Sigmoid colon (tissue), 7 donors: ENCODE measurements around the gene LRP1B. TPM values are rescaled to one million over a fixed set of nuclear protein-coding genes. Genes with fewer than 3 reads are reported as not detected.

Source experiments
- DNase-seq: peaks from one replicate; pipeline ENCODE4 v3.0.0-alpha.2; 2019
- H3K27ac ChIP-seq, 4 donors: fragments of 200-600 bp; sonication (generic); one replicate each; pipeline ENCODE4 v1.5.1; 2016 to 2019; ENCODE audit warnings: mild to moderate bottlenecking in 1 of 4
- H3K27me3 ChIP-seq, 3 donors: fragments of 200-600 bp; sonication (generic); one replicate each; pipeline ENCODE4 v1.5.1; 2019; ENCODE audit warnings: mild to moderate bottlenecking in 1 of 3
- H3K36me3 ChIP-seq, 4 donors: fragments of 200-600 bp; sonication (generic); one replicate each; pipeline ENCODE4 v1.5.1; 2016 to 2019
- H3K4me1 ChIP-seq, 4 donors: fragments of 200-600 bp; sonication (generic); one replicate each; pipeline ENCODE4 v1.5.1; 2017 to 2019
- H3K4me3 ChIP-seq, 4 donors: fragments of 200-600 bp; sonication (generic); one replicate each; pipeline ENCODE4 v1.5.1; 2017 to 2019; ENCODE audit warnings: mild to moderate bottlenecking in 2 of 4, moderate library complexity in 1 of 4
- H3K9me3 ChIP-seq, 4 donors: fragments of 200-600 bp in 3 of 4; sonication (generic) in 3 of 4; one replicate each; pipeline versions ENCODE4 v1.5.1 to v1.6.1; 2013 to 2019
- CTCF ChIP-seq, 4 experiments: fragments of 450-650 bp in 3 of 4; fragments of 200-600 bp in 1 of 4; IDR thresholded peaks; one replicate each; pipeline ENCODE4 v1.5.1; 2016 to 2019; ENCODE audit warnings: antibody characterized with exemption in 4 of 4, mild to moderate bottlenecking in 3 of 4, moderate library complexity in 2 of 4
- EP300 ChIP-seq, 4 donors: sonication (generic); formaldehyde crosslinking; IDR thresholded peaks; one replicate each; pipeline ENCODE4 v1.6.1; 2017; ENCODE audit warnings: antibody characterized with exemption in 4 of 4
- POLR2A ChIP-seq, 2 donors: fragments of 450-650 bp; IDR thresholded peaks; one replicate each; pipeline ENCODE4 v1.6.1; 2016; ENCODE audit warnings: antibody characterized with exemption in 2 of 2, mild to moderate bottlenecking in 2 of 2, moderate library complexity in 2 of 2
- POLR2AphosphoS5 ChIP-seq, 4 donors: sonication (generic); formaldehyde crosslinking; IDR thresholded peaks; one replicate each; pipeline ENCODE4 v1.6.1; 2017; ENCODE audit warnings: antibody characterized with exemption in 4 of 4
- WGBS, 2 donors: extraction: QIAGEN DNeasy Blood & Tissue Kit; methylation state at CpG; one replicate each; pipeline ENCODE4 v1.1.7; 2013; 5-methylcytosine and 5-hydroxymethylcytosine counted together
- intact Hi-C: fragments of 100-400 bp; cut with DNase I; formaldehyde crosslinking; loops from one replicate; pipeline ENCODE4 v1.15.1; 2023
- polyA plus RNA-seq, 3 donors: library from polyadenylated mRNA; stranded (reverse); fragments of 200-250 nt; gene quantifications; one replicate each; pipeline ENCODE4 v1.2.3, GENCODE V29; 2013
- total RNA-seq, 4 donors: library from RNA; depleted of rRNA; stranded (reverse); fragments of >200 nt; gene quantifications; one replicate each; pipeline ENCODE4 v1.1.0, GENCODE V29; 2016
- donor health status: healthy with polysubstance abuse.
- donor health status: Bipolar disorder and iron deficiency.
- donor health status: healthy.

LRP1B gene
- total and polyA plus RNA-seq, 7 donors: 0.06 to 5.1 (median 2.0) TPM; not detected in 1

- intact Hi-C loops: no loop called here
- no peaks in the 10 kb centered on the region for H3K36me3 ChIP-seq
- H3K4me1 ChIP-seq: no peaks in the 10 kb centered on the region
- no peak overlapping the region for H3K27ac ChIP-seq
- WGBS, 2 donors: 38 to 69% methylated on average over 1 of the region's 1 CpG
- no peak overlapping the region for H3K4me3 ChIP-seq
- no peaks in the 10 kb centered on the region for H3K9me3 ChIP-seq
- no peaks in the 10 kb centered on the region for H3K27me3 ChIP-seq
- DNase-seq: no peak
- TF ChIP-seq POLR2A (IDR thresholded peaks at IDR 0.05) (no peak), POLR2AphosphoS5 (IDR thresholded peaks at IDR 0.05) (no peak), CTCF (IDR thresholded peaks at IDR 0.05) (no peak), EP300 (IDR thresholded peaks at IDR 0.05) (no peak)
Measured at GRCh38 chr2:141957827-141958450, 172.9 kb downstream of the LRP1B start.

- no peak for TF ChIP-seq POLR2A (IDR thresholded peaks at IDR 0.05)
- TF ChIP-seq EP300 (IDR thresholded peaks at IDR 0.05): no peak
- no peak for TF ChIP-seq CTCF (IDR thresholded peaks at IDR 0.05)
- no peak for TF ChIP-seq POLR2AphosphoS5 (IDR thresholded peaks at IDR 0.05)
- Histone ChIP-seq H3K9me3 (no peaks in the 10 kb centered on the region), H3K4me3 (no peak overlapping the region), H3K36me3 (no peaks in the 10 kb centered on the region), H3K27ac (no peak overlapping the region), H3K4me1 (no peaks in the 10 kb centered on the region), H3K27me3 (no peaks in the 10 kb centered on the region)
- 29 to 50% methylated on average over 5 of the region's 5 CpGs for WGBS, 2 donors
- DNase-seq: no peak
- intact Hi-C loops: no loop called here
Measured at GRCh38 chr2:141957321-141957720, 173.5 kb downstream of the LRP1B start.

- DNase-seq: no peak
- no peak for TF ChIP-seq CTCF (IDR thresholded peaks at IDR 0.05)
- no peak for TF ChIP-seq POLR2A (IDR thresholded peaks at IDR 0.05)
- TF ChIP-seq POLR2AphosphoS5 (IDR thresholded peaks at IDR 0.05): no peak
- TF ChIP-seq EP300 (IDR thresholded peaks at IDR 0.05): no peak
- Histone ChIP-seq H3K27ac (no peak overlapping the region), H3K27me3 (no peaks in the 10 kb centered on the region), H3K4me1 (no peaks in the 10 kb centered on the region), H3K4me3 (no peak overlapping the region), H3K9me3 (no peaks in the 10 kb centered on the region), H3K36me3 (no peaks in the 10 kb centered on the region)
- intact Hi-C loops: no loop called here
- WGBS, 2 donors: 75 to 82% methylated on average over 6 of the region's 6 CpGs
Measured at GRCh38 chr2:141947396-141948114, 183.3 kb downstream of the LRP1B start.

GRCh38 chr2:141946016-141946415 lies 184.8 kb downstream of the LRP1B start:
- Histone ChIP-seq H3K9me3 (no peaks in the 10 kb centered on the region), H3K27ac (no peak overlapping the region), H3K4me3 (no peak overlapping the region), H3K36me3 (no peaks in the 10 kb centered on the region), H3K27me3 (no peaks in the 10 kb centered on the region), H3K4me1 (no peaks in the 10 kb centered on the region)
- no peak for DNase-seq
- WGBS, 2 donors: 60 to 83% methylated on average over 3 of the region's 3 CpGs
- TF ChIP-seq CTCF (IDR thresholded peaks at IDR 0.05): no peak
- TF ChIP-seq POLR2A (IDR thresholded peaks at IDR 0.05): no peak
- no peak for TF ChIP-seq EP300 (IDR thresholded peaks at IDR 0.05)
- no peak for TF ChIP-seq POLR2AphosphoS5 (IDR thresholded peaks at IDR 0.05)
- intact Hi-C loops: no loop called here
